A549 (cell line): ENCODE results near the gene ADH4.

Source experiments
- BCL3 ChIP-seq: fragments of >200 bp; sonication (Bioruptor Twin); formaldehyde crosslinking; IDR thresholded peaks from 3 replicates; pipeline ENCODE4 v1.6.1; 2016
- BHLHE40 ChIP-seq: IDR thresholded peaks from 2 replicates; pipeline ENCODE4 v1.6.1; 2012; ENCODE audit warnings: low read depth, low read length, inconsistent platforms
- CTCF ChIP-seq: fragments of >200 bp; sonication (Bioruptor Twin); formaldehyde crosslinking; IDR thresholded peaks from 3 replicates; pipeline ENCODE4 v1.5.1; 2016
- HDAC2 ChIP-seq: fragments of 200-600 bp; sonication (generic); IDR thresholded peaks from 2 replicates; pipeline ENCODE4 v1.6.1; 2016
- JUN ChIP-seq, 2 experiments: fragments of >200 bp; sonication (Bioruptor Twin); formaldehyde crosslinking; IDR thresholded peaks; 2 replicates in 1 of 2; 3 replicates in 1 of 2; pipeline ENCODE4 v1.6.1; 2016 to 2017
- MYC ChIP-seq: IDR thresholded peaks from 2 replicates; pipeline ENCODE4 v1.6.1; 2012; ENCODE audit warnings: mild to moderate bottlenecking, inconsistent platforms, low read length, improper control_type of control experiment, borderline replicate concordance
- POLR2A ChIP-seq: IDR thresholded peaks from 2 replicates; pipeline ENCODE4 v1.6.1; 2012; ENCODE audit warnings: mild to moderate bottlenecking, low read length
- POLR2AphosphoS2 ChIP-seq: conservative IDR thresholded peaks from 2 replicates; pipeline ENCODE4 v1.6.1; 2012; ENCODE audit warnings: low read length, improper control_type of control experiment, inconsistent platforms
- REST ChIP-seq: fragments of 200-600 bp; sonication (generic); IDR thresholded peaks from 2 replicates; pipeline ENCODE4 v1.6.1; 2016; ENCODE audit warnings: antibody characterized with exemption, mild to moderate bottlenecking, moderate library complexity
- RNF2 ChIP-seq: fragments of 200-600 bp; sonication (generic); IDR thresholded peaks from 2 replicates; pipeline ENCODE4 v1.6.1; 2016; ENCODE audit warnings: low read depth, mild to moderate bottlenecking, antibody characterized with exemption, moderate library complexity, borderline replicate concordance
- TFCP2L1 ChIP-seq: fragments of 250-450 bp; sonication (Bioruptor Pico); IDR thresholded peaks from 2 replicates; pipeline ENCODE4 v1.5.0; 2021; ENCODE audit warnings: mild to moderate bottlenecking
- TP53 ChIP-seq: fragments of 250-450 bp; sonication (Bioruptor Pico); IDR thresholded peaks from 2 replicates; pipeline ENCODE4 v1.5.0; 2021; ENCODE audit warnings: mild to moderate bottlenecking, moderate library complexity
- USF2 ChIP-seq: fragments of 450-650 bp; IDR thresholded peaks from 2 replicates; pipeline ENCODE4 v1.6.1; 2014; ENCODE audit warnings: antibody characterized with exemption

GRCh38 chr4:99088481-99089365, 55.4 kb downstream of the ADH4 start, which contains the start of gene ADH5:
- TF ChIP-seq CTCF (no peak), TFCP2L1 (CRISPR knock-in tag) (no peak), JUN (IDR thresholded peaks at IDR 0.05) (peak in 1 of 2 experiments; percentile 81; a peak in 3 of 5 replicates), BCL3 (peak; percentile 65), BHLHE40 (no peak), TP53 (CRISPR knock-in tag) (no peak), POLR2A (peak; percentile 91), RNF2 (no peak), USF2 (no peak), MYC (no peak), HDAC2 (no peak), REST (no peak), POLR2AphosphoS2 (no peak)
